ENCODE results near the gene CADPS. TPM values are rescaled to one million over a fixed set of nuclear protein-coding genes. Genes with fewer than 3 reads are reported as not detected.

The CADPS gene
- polyA plus RNA-seq, 1 of the 3 experiments (the other 2 are of a cell fraction) = 5.8 TPM

GRCh38 chr3:62624185-62624584 is 251.0 kb downstream of the CADPS start:
- H3F3A ChIP-seq (replicated peaks; ENCODE audit: insufficient read depth) = no peaks in the 10 kb centered on the region
- H4K20me1 ChIP-seq (ENCODE audit: insufficient read depth) = no peaks in the 10 kb centered on the region
- H3K4me3 ChIP-seq (ENCODE audit: low read depth in 2 of 2, low read length in 1 of 2) = no peak overlapping the region
- no peak overlapping the region for H3K27ac ChIP-seq (ENCODE audit: low read depth in 2 of 2, low read length in 1 of 2)
- H3K27me3 ChIP-seq (ENCODE audit: insufficient read depth) = no peaks in the 10 kb centered on the region
- no peak for TF ChIP-seq YY1 (IDR thresholded peaks at IDR 0.05; ENCODE audit: low read depth)
- H3K4me2 ChIP-seq = no peak overlapping the region
- no peak overlapping the region for H3K9ac ChIP-seq
- no peaks in the 10 kb centered on the region for H3K9me3 ChIP-seq
- no peaks in the 10 kb centered on the region for H3K4me1 ChIP-seq (ENCODE audit: control insufficient read depth in 1 of 2, insufficient read depth in 2 of 2, low read depth in 1 of 2, low read length in 1 of 2)
- no peaks in the 10 kb centered on the region for H3K36me3 ChIP-seq (replicated peaks in 1 of 2; ENCODE audit: control insufficient read depth in 1 of 2, insufficient read depth in 2 of 2, low read length in 1 of 2)
- no peak overlapping the region for H2AFZ ChIP-seq (ENCODE audit: low read depth)
- no peak for DNase-seq
- H3K9me2 ChIP-seq = no peaks in the 10 kb centered on the region
- POLR2A ChIA-PET = no interaction called here
- CTCF ChIA-PET = interaction anchor here (0.8 to 3.5 kb wide), 7 partner anchors 36 to 709 kb away, joined by 3 to 35 read pairs (median 4); no protein-coding TSS in a partner anchor
- H3K79me2 ChIP-seq (ENCODE audit: insufficient read depth) = no peaks in the 10 kb centered on the region

GRCh38 chr3:62622553-62623174 is 252.6 kb downstream of the CADPS start:
- POLR2A ChIA-PET = no interaction called here
- no peaks in the 10 kb centered on the region for H3K9me3 ChIP-seq

More at GRCh38 chr3:62622553-62623174, 252.6 kb downstream of the CADPS start:
- H3K9ac ChIP-seq = no peak overlapping the region
- H3K4me3 ChIP-seq (ENCODE audit: low read depth in 2 of 2, low read length in 1 of 2) = no peak overlapping the region; a peak in 1 of 4 replicates
- no peak overlapping the region for H3K4me2 ChIP-seq
- no peak overlapping the region for H3K27ac ChIP-seq (ENCODE audit: low read depth in 2 of 2, low read length in 1 of 2)
- H4K20me1 ChIP-seq (ENCODE audit: insufficient read depth) = no peaks in the 10 kb centered on the region
- no peaks in the 10 kb centered on the region for H3K27me3 ChIP-seq (ENCODE audit: insufficient read depth)
- peak; percentile 44 for DNase-seq
- H3K36me3 ChIP-seq (replicated peaks in 1 of 2; ENCODE audit: control insufficient read depth in 1 of 2, insufficient read depth in 2 of 2, low read length in 1 of 2) = no peaks in the 10 kb centered on the region
- no peak for TF ChIP-seq PBX3 (IDR thresholded peaks at IDR 0.05)
- no peak for TF ChIP-seq FOSL2 (IDR thresholded peaks at IDR 0.05; ENCODE audit: borderline replicate concordance, low read depth)
- TF ChIP-seq RAD21 (IDR thresholded peaks at IDR 0.05; ENCODE audit: low read length) = peak; percentile 87
- peak; percentile 76 for TF ChIP-seq CTCF (IDR thresholded peaks at IDR 0.05)
- TF ChIP-seq SMC3 (IDR thresholded peaks at IDR 0.05; ENCODE audit: low read depth, low read length) = peak; percentile 69
- no peak for TF ChIP-seq TEAD4 (IDR thresholded peaks at IDR 0.05; ENCODE audit: borderline replicate concordance, insufficient read depth)
- TF ChIP-seq ELF1 (IDR thresholded peaks at IDR 0.05) = no peak
- H3K9me2 ChIP-seq = no peaks in the 10 kb centered on the region
- WGBS (ENCODE audit: low lambda C conversion rate) = 67% methylated on average over 5 of the region's 5 CpGs
- H3F3A ChIP-seq (replicated peaks; ENCODE audit: insufficient read depth) = no peaks in the 10 kb centered on the region
- no peak overlapping the region for H2AFZ ChIP-seq (ENCODE audit: low read depth)
- no peaks in the 10 kb centered on the region for H3K79me2 ChIP-seq (ENCODE audit: insufficient read depth)
- CTCF ChIA-PET = interaction anchor here (0.6 to 3.5 kb wide), 40 partner anchors 9 to 1279 kb away, joined by 3 to 35 read pairs (median 4); no protein-coding TSS in a partner anchor
- H3K4me1 ChIP-seq (ENCODE audit: control insufficient read depth in 1 of 2, insufficient read depth in 2 of 2, low read depth in 1 of 2, low read length in 1 of 2) = no peaks in the 10 kb centered on the region

All from SK-N-SH (cell line).